PC-3 (cell line): Measurements from ENCODE around the gene PIR. TPM values are rescaled to one million over a fixed set of nuclear protein-coding genes. Genes with fewer than 3 reads are reported as not detected.

Experiments
- ATAC-seq: fragments of 200-7000 bp; cut with Tn5 transposase; 2 replicates; pipeline ENCODE4 v1.9.1; 2020; ENCODE audit warnings: mild to moderate bottlenecking, moderate library complexity
- BruUV-seq: library from RNA; stranded (reverse); fragments of 400-500 nt; replicated peaks from 2 replicates; lab custom pipeline; 2021; lab: Mats Ljungman, UMichigan
- CTCF ChIA-PET: fragments of 300-600 bp; sonication (Branson Sonifier 250); formaldehyde crosslinking; loops from one replicate; lab custom pipeline; 2022; ENCODE audit warnings: antibody characterized with exemption; lab: Charles Lee
- POLR2A ChIA-PET: fragments of 300-600 bp; sonication (Branson Sonifier 250); formaldehyde crosslinking; loops from one replicate; lab custom pipeline; 2022; ENCODE audit warnings: antibody characterized with exemption; ENCODE audit not compliant: unreplicated experiment; lab: Charles Lee
- DNase-seq: peaks from one replicate; pipeline ENCODE4 v3.0.0-alpha.2; 2015
- H2AFZ ChIP-seq: fragments of 300-600 bp; sonication (generic); 2 replicates; pipeline ENCODE4 v1.6.0; 2016; ENCODE audit warnings: antibody characterized with exemption, low read length
- H3F3A ChIP-seq: fragments of 300-600 bp; sonication (generic); one replicate; pipeline ENCODE4 v1.6.0; 2017; ENCODE audit warnings: antibody characterized with exemption, low read length, control low read depth, mild to moderate bottlenecking; ENCODE audit not compliant: unreplicated experiment
- H3K27ac ChIP-seq: fragments of 300-600 bp; sonication (generic); 2 replicates; pipeline ENCODE4 v1.5.1; 2016; ENCODE audit warnings: mild to moderate bottlenecking, low read length
- H3K27me3 ChIP-seq: fragments of 300-600 bp; sonication (generic); 2 replicates; pipeline ENCODE4 v1.6.1; 2016; ENCODE audit warnings: low read length, mixed read lengths
- H3K36me3 ChIP-seq: fragments of 300-600 bp; sonication (generic); 2 replicates; pipeline ENCODE4 v1.6.1; 2016; ENCODE audit warnings: low read depth, mixed run types, low read length, mixed read lengths
- H3K4me1 ChIP-seq: fragments of 300-600 bp; sonication (generic); 2 replicates; pipeline ENCODE4 v1.5.1; 2016; ENCODE audit warnings: low read length; ENCODE audit not compliant: insufficient read depth
- H3K4me2 ChIP-seq: fragments of 300-600 bp; sonication (generic); 2 replicates; pipeline ENCODE4 v1.6.0; 2016; ENCODE audit warnings: low read length
- H3K4me3 ChIP-seq: fragments of 300-600 bp; sonication (generic); 2 replicates; pipeline ENCODE4 v1.5.1; 2016; ENCODE audit warnings: mild to moderate bottlenecking, low read length, mixed read lengths
- H3K79me2 ChIP-seq: fragments of 300-600 bp; sonication (generic); 2 replicates; pipeline ENCODE4 v1.6.1; 2017; ENCODE audit warnings: low read length, mixed read lengths
- H3K9ac ChIP-seq: fragments of 300-600 bp; sonication (generic); 2 replicates; pipeline ENCODE4 v1.6.0; 2016; ENCODE audit warnings: mild to moderate bottlenecking, low read length
- H3K9me2 ChIP-seq: fragments of 300-600 bp; sonication (generic); replicated peaks from 2 replicates; pipeline ENCODE4 v1.6.1; 2016; ENCODE audit warnings: mixed run types, low read length, mixed read lengths
- H3K9me3 ChIP-seq: fragments of 300-600 bp; sonication (generic); 2 replicates; pipeline ENCODE4 v1.6.1; 2016; ENCODE audit warnings: low read length, mixed read lengths
- H4K20me1 ChIP-seq: fragments of 300-600 bp; sonication (generic); 2 replicates; pipeline ENCODE4 v1.6.1; 2016; ENCODE audit warnings: low read length, mixed read lengths
- CTCF ChIP-seq: fragments of 300-600 bp; sonication (generic); conservative IDR thresholded peaks from 2 replicates; pipeline ENCODE4 v1.5.1; 2017; ENCODE audit warnings: antibody characterized with exemption, low read depth, mild to moderate bottlenecking, low read length
- EZH2 ChIP-seq: fragments of 300-600 bp; sonication (generic); IDR thresholded peaks from one replicate; pipeline ENCODE4 v1.6.1; 2017; ENCODE audit warnings: antibody characterized with exemption, mild to moderate bottlenecking, low read length; ENCODE audit not compliant: unreplicated experiment
- EZH2phosphoT487 ChIP-seq: fragments of 300-600 bp; sonication (generic); IDR thresholded peaks from 2 replicates; pipeline ENCODE4 v1.6.1; 2018; ENCODE audit warnings: mild to moderate bottlenecking, antibody characterized with exemption, low read length, borderline replicate concordance
- intact Hi-C: fragments of 100-400 bp; cut with micrococcal nuclease; formaldehyde crosslinking; loops from 2 replicates; pipeline ENCODE4 v1.9.0; 2023
- total RNA-seq: library from RNA; depleted of rRNA; stranded (reverse); fragments of >200 nt; gene quantifications from 2 replicates; pipeline ENCODE4 v1.2.3, GENCODE V29; 2014; rRNA removed

The PIR gene
- total RNA-seq, 1 experiment from 2014 or later, result 50.8 TPM

- POLR2A ChIA-PET, result interaction anchor here (0.6 kb wide), 1 partner anchor 1601 kb away, joined by 3 read pairs; the partner anchor contains the start of genes OFD1 and TRAPPC2
- DNase-seq (peak; percentile 98), ATAC-seq (peak; percentile 96)
These were observed 157.8 kb downstream of the PIR start, which contains the start of gene PIGA for GRCh38 chrX:15335135-15336022. Gene PIGA (minus strand): TSS chrX:15335523. CDS start chrX:15331930, 3,593 bp downstream.

More at GRCh38 chrX:15335135-15336022, 157.8 kb downstream of the PIR start, which contains the start of gene PIGA:
- peak within 1 kb of the TSS; percentile 84 for H2AFZ ChIP-seq
- H3K4me2 ChIP-seq, result peak within 1 kb of the TSS; percentile 95
- H3F3A ChIP-seq, result no peaks in the 10 kb centered on the region
- H3K9ac ChIP-seq, result peak within 1 kb of the TSS; percentile 88
- no peak for TF ChIP-seq CTCF
- TF ChIP-seq EZH2phosphoT487, result no peak
- no peak for TF ChIP-seq EZH2
- intact Hi-C loops, result loop anchor here (2.0 to 10.0 kb wide), 3 partner anchors 67 to 1281 kb away; no protein-coding TSS in a partner anchor
- peaks cover 35% of the 10 kb centered on the region for H3K79me2 ChIP-seq
- H3K4me3 ChIP-seq, result peak within 1 kb of the TSS; percentile 86
- H3K9me3 ChIP-seq, result no peaks in the 10 kb centered on the region
- peak within 1 kb of the TSS; percentile 75 for H3K27ac ChIP-seq
- BruUV-seq, result TSS peak; percentile 75
- CTCF ChIA-PET, result no interaction called here
- no peaks in the 10 kb centered on the region for H4K20me1 ChIP-seq
- no peaks in the 10 kb centered on the region for H3K9me2 ChIP-seq
- H3K36me3 ChIP-seq, result peaks cover 13% of the 10 kb centered on the region
- peaks cover 17% of the 10 kb centered on the region for H3K27me3 ChIP-seq
- H3K4me1 ChIP-seq, result peaks cover 19% of the 10 kb centered on the region

Other genes with a start within 250 kb of the PIR start
- gene ASB9, start 223.2 kb downstream of the PIR start, total RNA-seq, result 31.5 and 32.1 TPM in 2 replicates
- gene ASB11, start 177.7 kb downstream of the PIR start, total RNA-seq, result not detected in 2 replicates
- 11.5 and 17.9 TPM in 2 replicates for gene PIGA, start 157.8 kb downstream of the PIR start, total RNA-seq
- gene VEGFD, start 108.9 kb downstream of the PIR start, total RNA-seq, result not detected in 2 replicates
- gene BMX, start 7.5 kb upstream of the PIR start, total RNA-seq, result not detected in 2 replicates
- 0.81 and 1.2 TPM in 2 replicates for gene ACE2, start 107.6 kb upstream of the PIR start, total RNA-seq
- gene CLTRN, start 171.5 kb upstream of the PIR start, total RNA-seq, result 6.1 and 9.1 TPM in 2 replicates
- gene CA5B, start 244.9 kb upstream of the PIR start, total RNA-seq, result 8.5 and 12.3 TPM in 2 replicates